Measurements from ENCODE around the gene RAP1GAP.

DNA sequence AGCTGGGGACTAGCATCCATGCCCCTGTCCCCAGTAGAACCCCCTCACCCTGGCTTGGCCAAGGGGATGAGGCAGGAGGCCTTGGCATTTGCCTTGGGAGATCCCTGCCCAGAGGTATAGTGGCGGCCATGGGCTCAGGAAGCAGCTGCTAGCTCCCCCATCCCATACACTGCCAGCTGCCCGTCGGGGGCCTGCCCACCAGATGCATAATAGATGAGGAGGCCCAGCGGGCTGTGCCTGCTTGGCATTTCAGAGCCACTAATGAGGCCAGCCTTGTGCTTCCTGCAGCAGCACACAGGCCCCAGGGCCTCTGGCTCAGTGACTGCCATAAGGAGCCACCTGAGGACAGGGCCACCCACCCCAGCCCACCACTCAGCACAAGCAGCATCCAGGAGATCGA is 23.6 kb downstream of the RAP1GAP start:
- TF ChIP-seq CTCF (IDR thresholded peaks at IDR 0.05 in 2 of 3, conservative IDR thresholded peaks at IDR 0.05 in 1 of 3; ENCODE audit: borderline replicate concordance in 1 of 3, insufficient read depth in 1 of 3, low read depth in 2 of 3, low read length in 2 of 3) (no peak), JUND (IDR thresholded peaks at IDR 0.05) (no peak), POLR2A (IDR thresholded peaks at IDR 0.05; ENCODE audit: borderline replicate concordance, extremely low read depth, insufficient read depth, insufficient read length) (no peak), EZH2phosphoT487 (IDR thresholded peaks at IDR 0.05; ENCODE audit: borderline replicate concordance) (no peak), CEBPB (IDR thresholded peaks at IDR 0.05; ENCODE audit: low read depth) (no peak), POLR2AphosphoS5 (IDR thresholded peaks at IDR 0.05; ENCODE audit: low read depth, low read length) (no peak), REST (IDR thresholded peaks at IDR 0.05; ENCODE audit: low read depth) (no peak), MAX (IDR thresholded peaks at IDR 0.05) (no peak), ZNF274 (IDR thresholded peaks at IDR 0.05; ENCODE audit: low read depth, low read length) (no peak), TCF7L2 (IDR thresholded peaks at IDR 0.05; ENCODE audit: borderline replicate concordance, extremely low read depth, insufficient read depth, insufficient read length) (no peak), EZH2 (IDR thresholded peaks at IDR 0.05) (no peak)
- TF ChIP-seq, protein P1, sequence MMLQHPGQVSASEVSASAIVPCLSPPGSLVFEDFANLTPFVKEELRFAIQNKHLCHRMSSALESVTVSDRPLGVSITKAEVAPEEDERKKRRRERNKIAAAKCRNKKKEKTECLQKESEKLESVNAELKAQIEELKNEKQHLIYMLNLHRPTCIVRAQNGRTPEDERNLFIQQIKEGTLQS (IDR thresholded peaks at IDR 0.05): no peak

Data from HCT116 (cell line).